Measurements from ENCODE around the gene DVL3.

The DVL3 gene

GRCh38 chr3:184148076-184148475 lies 7.1 kb upstream of the DVL3 start:
- no peak for TF ChIP-seq REST (IDR thresholded peaks at IDR 0.05; ENCODE audit: insufficient read depth in 1 of 2, low read depth in 2 of 2, low read length in 2 of 2)
- TF ChIP-seq TAF1 (IDR thresholded peaks at IDR 0.05; ENCODE audit: borderline replicate concordance, insufficient read depth, low read length) = no peak

- TF ChIP-seq FOXP2 (optimal IDR thresholded peaks at IDR 0.05; ENCODE audit: borderline replicate concordance, extremely low read depth, extremely low read length, insufficient read depth) (no peak), REST (IDR thresholded peaks at IDR 0.05; ENCODE audit: insufficient read depth in 1 of 2, low read depth in 2 of 2, low read length in 2 of 2) (no peak), SIN3A (IDR thresholded peaks at IDR 0.05; ENCODE audit: borderline replicate concordance, insufficient read depth, low read length) (no peak), POLR2AphosphoS5 (IDR thresholded peaks at IDR 0.05; ENCODE audit: low read depth, low read length) (no peak), TAF1 (IDR thresholded peaks at IDR 0.05; ENCODE audit: borderline replicate concordance, insufficient read depth, low read length) (no peak)
Observed at GRCh38 chr3:184149123-184149522, 6.1 kb upstream of the DVL3 start.

- TF ChIP-seq REST (IDR thresholded peaks at IDR 0.05; ENCODE audit: insufficient read depth in 1 of 2, low read depth in 2 of 2, low read length in 2 of 2) (peak in 1 of 2 experiments; percentile 52; a peak in 1 of 4 replicates), SIN3A (IDR thresholded peaks at IDR 0.05; ENCODE audit: borderline replicate concordance, insufficient read depth, low read length) (no peak), TAF1 (IDR thresholded peaks at IDR 0.05; ENCODE audit: borderline replicate concordance, insufficient read depth, low read length) (no peak), FOXP2 (optimal IDR thresholded peaks at IDR 0.05; ENCODE audit: borderline replicate concordance, extremely low read depth, extremely low read length, insufficient read depth) (no peak), POLR2AphosphoS5 (IDR thresholded peaks at IDR 0.05; ENCODE audit: low read depth, low read length) (no peak)
Observed at GRCh38 chr3:184155644-184156521, 706 bp downstream of the DVL3 start.

- TF ChIP-seq SIN3A (IDR thresholded peaks at IDR 0.05; ENCODE audit: borderline replicate concordance, insufficient read depth, low read length) (no peak), FOXP2 (optimal IDR thresholded peaks at IDR 0.05; ENCODE audit: borderline replicate concordance, extremely low read depth, extremely low read length, insufficient read depth) (no peak), POLR2AphosphoS5 (IDR thresholded peaks at IDR 0.05; ENCODE audit: low read depth, low read length) (no peak), REST (IDR thresholded peaks at IDR 0.05; ENCODE audit: insufficient read depth in 1 of 2, low read depth in 2 of 2, low read length in 2 of 2) (no peak), TAF1 (IDR thresholded peaks at IDR 0.05; ENCODE audit: borderline replicate concordance, insufficient read depth, low read length) (no peak)
Observed at GRCh38 chr3:184156522-184156955, 1.4 kb downstream of the DVL3 start.

Data from PFSK-1 (cell line).